Liver (tissue), 9 donors: ENCODE data around the gene CRACR2A. TPM values are rescaled to one million over a fixed set of nuclear protein-coding genes. Genes with fewer than 3 reads are reported as not detected.

ENCODE experiments used
- DNase-seq: peaks from one replicate; pipeline ENCODE4 v3.0.0-alpha.2; 2017; ENCODE audit warnings: low spot score
- H3K27ac ChIP-seq, 2 donors: one replicate each; pipeline ENCODE4 v1.7.0; 2013; ENCODE audit warnings: inconsistent platforms in 2 of 2, low read length in 2 of 2, control low read depth in 1 of 2, low read depth in 1 of 2, mild to moderate bottlenecking in 1 of 2
- H3K27me3 ChIP-seq, 4 donors: one replicate each; pipeline versions ENCODE4 v1.6.1 to v1.7.0; 2013; ENCODE audit warnings: low read length in 3 of 4, inconsistent platforms in 1 of 4, mild to moderate bottlenecking in 1 of 4, moderate library complexity in 1 of 4; ENCODE audit not compliant: control insufficient read depth in 4 of 4, insufficient read depth in 4 of 4
- H3K36me3 ChIP-seq, 4 donors: one replicate each; pipeline versions ENCODE4 v1.6.1 to v1.7.0; 2013; ENCODE audit warnings: low read length in 3 of 4, mild to moderate bottlenecking in 3 of 4, low read depth in 1 of 4, moderate library complexity in 1 of 4; ENCODE audit not compliant: control insufficient read depth in 4 of 4, insufficient read depth in 3 of 4
- H3K4me1 ChIP-seq, 4 donors: one replicate each; pipeline versions ENCODE4 v1.6.1 to v1.7.0; 2013; ENCODE audit warnings: low read length in 3 of 4, mild to moderate bottlenecking in 3 of 4, moderate library complexity in 1 of 4; ENCODE audit not compliant: control insufficient read depth in 4 of 4, insufficient read depth in 4 of 4
- H3K4me3 ChIP-seq, 3 donors: one replicate each; pipeline versions ENCODE4 v1.6.1 to v1.7.0; 2013; ENCODE audit warnings: low read length in 3 of 3, control low read depth in 1 of 3, low read depth in 1 of 3, mild to moderate bottlenecking in 1 of 3
- H3K9ac ChIP-seq, 2 donors: one replicate each; pipeline ENCODE4 v1.7.0; 2013; ENCODE audit warnings: low read length in 2 of 2, mild to moderate bottlenecking in 2 of 2, moderate library complexity in 2 of 2, control low read depth in 1 of 2, low read depth in 1 of 2
- H3K9me3 ChIP-seq, 4 donors: one replicate each; pipeline versions ENCODE4 v1.6.1 to v1.7.0; 2013; ENCODE audit warnings: low read length in 3 of 4; ENCODE audit not compliant: control insufficient read depth in 4 of 4
- EGR1 ChIP-seq, 2 donors: IDR thresholded peaks; 2 replicates each; pipeline ENCODE4 v1.6.1; 2016 to 2018; ENCODE audit warnings: antibody characterized with exemption in 2 of 2, low read depth in 2 of 2
- FOXA1 ChIP-seq: IDR thresholded peaks from 2 replicates; pipeline ENCODE4 v1.6.1; 2016; ENCODE audit warnings: antibody characterized with exemption
- FOXA2 ChIP-seq: IDR thresholded peaks from 2 replicates; pipeline ENCODE4 v1.6.1; 2016; ENCODE audit warnings: antibody characterized with exemption
- GABPA ChIP-seq, 2 donors: IDR thresholded peaks in 1 of 2; conservative IDR thresholded peaks in 1 of 2; 2 replicates each; pipeline ENCODE4 v1.6.1; 2016; ENCODE audit warnings: antibody characterized with exemption in 2 of 2, mild to moderate bottlenecking in 1 of 2, moderate library complexity in 1 of 2
- HNF4A ChIP-seq, 2 donors: conservative IDR thresholded peaks; 2 replicates each; pipeline ENCODE4 v1.6.1; 2016; ENCODE audit warnings: antibody characterized with exemption in 2 of 2, mild to moderate bottlenecking in 2 of 2
- HNF4G ChIP-seq: IDR thresholded peaks from 2 replicates; pipeline ENCODE4 v1.6.1; 2016; ENCODE audit warnings: antibody characterized with exemption
- JUND ChIP-seq, 2 donors: IDR thresholded peaks; 2 replicates each; pipeline ENCODE4 v1.6.1; 2016; ENCODE audit warnings: antibody characterized with exemption in 2 of 2
- NR2F2 ChIP-seq: IDR thresholded peaks from 2 replicates; pipeline ENCODE4 v1.6.1; 2016; ENCODE audit warnings: antibody characterized with exemption
- RAD21 ChIP-seq, 2 donors: IDR thresholded peaks; 2 replicates each; pipeline ENCODE4 v1.6.1; 2016; ENCODE audit warnings: antibody characterized with exemption in 2 of 2, mild to moderate bottlenecking in 2 of 2
- RXRA ChIP-seq, 2 donors: IDR thresholded peaks; 2 replicates each; pipeline ENCODE4 v1.6.1; 2017 to 2018; ENCODE audit warnings: antibody characterized with exemption in 2 of 2, mild to moderate bottlenecking in 1 of 2
- SP1 ChIP-seq: IDR thresholded peaks from 2 replicates; pipeline ENCODE4 v1.6.1; 2018; ENCODE audit warnings: antibody characterized with exemption, mild to moderate bottlenecking
- TAF1 ChIP-seq: conservative IDR thresholded peaks from 2 replicates; pipeline ENCODE4 v1.6.1; 2016; ENCODE audit warnings: antibody characterized with exemption, mild to moderate bottlenecking
- YY1 ChIP-seq: IDR thresholded peaks from 2 replicates; pipeline ENCODE4 v1.6.1; 2016; ENCODE audit warnings: antibody characterized with exemption, mild to moderate bottlenecking
- ZBTB33 ChIP-seq: IDR thresholded peaks from 2 replicates; pipeline ENCODE4 v1.6.1; 2016; ENCODE audit warnings: antibody characterized with exemption
- WGBS: extraction: QIAGEN DNeasy Blood & Tissue Kit; methylation state at CpG from one replicate; pipeline ENCODE4 v1.1.7; 2013; 5-methylcytosine and 5-hydroxymethylcytosine counted together
- polyA plus RNA-seq, 2 donors: library from polyadenylated mRNA; stranded (reverse) in 1 of 2; unstranded in 1 of 2; fragments of 200-250 nt in 1 of 2; fragments of >200 nt in 1 of 2; fragmentation: Nextera tagmentation in 1 of 2; extraction: Ambion mirVana in 1 of 2; gene quantifications; one replicate each; pipeline versions ENCODE4 v1.2.1 to v1.2.3, GENCODE V29; 2013 to 2015
- total RNA-seq, 2 donors: library from RNA; depleted of rRNA; stranded (reverse); fragments of >200 nt; gene quantifications; one replicate each; pipeline ENCODE4 v1.2.3, GENCODE V29; 2014
- TF ChIP-seq, protein P1 (sequence below): fragments of 150-350 bp; IDR thresholded peaks from 2 replicates; pipeline ENCODE4 v1.5.1; 2017; ENCODE audit warnings: improper control_type of control experiment, low read depth, low read length; ENCODE audit not compliant: missing input control
- TF ChIP-seq, protein P2 (sequence below): IDR thresholded peaks from 2 replicates; pipeline ENCODE4 v1.6.1; 2016; ENCODE audit warnings: antibody characterized with exemption, mild to moderate bottlenecking
- TF ChIP-seq, protein P3 (sequence below): IDR thresholded peaks from 2 replicates; pipeline ENCODE4 v1.6.1; 2016; ENCODE audit warnings: antibody characterized with exemption
- TF ChIP-seq, protein P4 (sequence below): IDR thresholded peaks from 2 replicates; pipeline ENCODE4 v1.6.1; 2016; ENCODE audit warnings: antibody characterized with exemption
- donor health status: healthy.
- donor health status: healthy.
- donor health status: healthy.
- donor health status: healthy.
- donor health status: healthy.

CRACR2A gene
- total and polyA plus RNA-seq, 4 donors = 0.33 to 4.2 (median 1.4) TPM

DNA sequence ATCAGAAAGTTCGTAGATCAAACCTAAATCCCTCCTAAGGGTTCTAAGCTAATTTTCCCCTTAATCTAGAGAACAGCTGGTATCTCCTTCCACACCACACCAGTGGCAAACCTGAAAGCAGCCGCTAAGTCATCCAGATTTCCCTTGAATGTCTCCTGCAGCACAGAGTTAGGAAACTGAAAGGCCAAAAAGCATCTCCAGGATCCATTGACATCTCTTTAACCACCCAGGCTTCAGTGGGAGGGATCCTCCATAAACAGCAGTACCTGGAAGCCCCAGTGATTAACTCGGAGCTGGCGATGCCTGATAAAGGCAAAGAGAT, 47.6 kb downstream of the CRACR2A start:
- TF ChIP-seq, protein P1, sequence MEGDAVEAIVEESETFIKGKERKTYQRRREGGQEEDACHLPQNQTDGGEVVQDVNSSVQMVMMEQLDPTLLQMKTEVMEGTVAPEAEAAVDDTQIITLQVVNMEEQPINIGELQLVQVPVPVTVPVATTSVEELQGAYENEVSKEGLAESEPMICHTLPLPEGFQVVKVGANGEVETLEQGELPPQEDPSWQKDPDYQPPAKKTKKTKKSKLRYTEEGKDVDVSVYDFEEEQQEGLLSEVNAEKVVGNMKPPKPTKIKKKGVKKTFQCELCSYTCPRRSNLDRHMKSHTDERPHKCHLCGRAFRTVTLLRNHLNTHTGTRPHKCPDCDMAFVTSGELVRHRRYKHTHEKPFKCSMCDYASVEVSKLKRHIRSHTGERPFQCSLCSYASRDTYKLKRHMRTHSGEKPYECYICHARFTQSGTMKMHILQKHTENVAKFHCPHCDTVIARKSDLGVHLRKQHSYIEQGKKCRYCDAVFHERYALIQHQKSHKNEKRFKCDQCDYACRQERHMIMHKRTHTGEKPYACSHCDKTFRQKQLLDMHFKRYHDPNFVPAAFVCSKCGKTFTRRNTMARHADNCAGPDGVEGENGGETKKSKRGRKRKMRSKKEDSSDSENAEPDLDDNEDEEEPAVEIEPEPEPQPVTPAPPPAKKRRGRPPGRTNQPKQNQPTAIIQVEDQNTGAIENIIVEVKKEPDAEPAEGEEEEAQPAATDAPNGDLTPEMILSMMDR = no peak
- TF ChIP-seq HNF4G = no peak
- TF ChIP-seq HNF4A (conservative IDR thresholded peaks at IDR 0.05) = no peak
- no peak for TF ChIP-seq RAD21 (IDR thresholded peaks at IDR 0.05)
- TF ChIP-seq, protein P2, sequence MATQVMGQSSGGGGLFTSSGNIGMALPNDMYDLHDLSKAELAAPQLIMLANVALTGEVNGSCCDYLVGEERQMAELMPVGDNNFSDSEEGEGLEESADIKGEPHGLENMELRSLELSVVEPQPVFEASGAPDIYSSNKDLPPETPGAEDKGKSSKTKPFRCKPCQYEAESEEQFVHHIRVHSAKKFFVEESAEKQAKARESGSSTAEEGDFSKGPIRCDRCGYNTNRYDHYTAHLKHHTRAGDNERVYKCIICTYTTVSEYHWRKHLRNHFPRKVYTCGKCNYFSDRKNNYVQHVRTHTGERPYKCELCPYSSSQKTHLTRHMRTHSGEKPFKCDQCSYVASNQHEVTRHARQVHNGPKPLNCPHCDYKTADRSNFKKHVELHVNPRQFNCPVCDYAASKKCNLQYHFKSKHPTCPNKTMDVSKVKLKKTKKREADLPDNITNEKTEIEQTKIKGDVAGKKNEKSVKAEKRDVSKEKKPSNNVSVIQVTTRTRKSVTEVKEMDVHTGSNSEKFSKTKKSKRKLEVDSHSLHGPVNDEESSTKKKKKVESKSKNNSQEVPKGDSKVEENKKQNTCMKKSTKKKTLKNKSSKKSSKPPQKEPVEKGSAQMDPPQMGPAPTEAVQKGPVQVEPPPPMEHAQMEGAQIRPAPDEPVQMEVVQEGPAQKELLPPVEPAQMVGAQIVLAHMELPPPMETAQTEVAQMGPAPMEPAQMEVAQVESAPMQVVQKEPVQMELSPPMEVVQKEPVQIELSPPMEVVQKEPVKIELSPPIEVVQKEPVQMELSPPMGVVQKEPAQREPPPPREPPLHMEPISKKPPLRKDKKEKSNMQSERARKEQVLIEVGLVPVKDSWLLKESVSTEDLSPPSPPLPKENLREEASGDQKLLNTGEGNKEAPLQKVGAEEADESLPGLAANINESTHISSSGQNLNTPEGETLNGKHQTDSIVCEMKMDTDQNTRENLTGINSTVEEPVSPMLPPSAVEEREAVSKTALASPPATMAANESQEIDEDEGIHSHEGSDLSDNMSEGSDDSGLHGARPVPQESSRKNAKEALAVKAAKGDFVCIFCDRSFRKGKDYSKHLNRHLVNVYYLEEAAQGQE = no peak
- no peak for TF ChIP-seq FOXA1
- no peak for TF ChIP-seq NR2F2
- no peak for TF ChIP-seq GABPA (IDR thresholded peaks at IDR 0.05 in 1 of 2, conservative IDR thresholded peaks at IDR 0.05 in 1 of 2)
- TF ChIP-seq, protein P3, sequence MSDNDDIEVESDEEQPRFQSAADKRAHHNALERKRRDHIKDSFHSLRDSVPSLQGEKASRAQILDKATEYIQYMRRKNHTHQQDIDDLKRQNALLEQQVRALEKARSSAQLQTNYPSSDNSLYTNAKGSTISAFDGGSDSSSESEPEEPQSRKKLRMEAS = no peak
- TF ChIP-seq, protein P4, sequence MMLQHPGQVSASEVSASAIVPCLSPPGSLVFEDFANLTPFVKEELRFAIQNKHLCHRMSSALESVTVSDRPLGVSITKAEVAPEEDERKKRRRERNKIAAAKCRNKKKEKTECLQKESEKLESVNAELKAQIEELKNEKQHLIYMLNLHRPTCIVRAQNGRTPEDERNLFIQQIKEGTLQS = no peak
- TF ChIP-seq ZBTB33 = no peak
- no peak for TF ChIP-seq SP1
- TF ChIP-seq RXRA (IDR thresholded peaks at IDR 0.05) = no peak
- no peak for TF ChIP-seq EGR1 (IDR thresholded peaks at IDR 0.05; ENCODE audit: low read depth in 2 of 2)
- no peak for TF ChIP-seq TAF1
- no peak for TF ChIP-seq YY1
- TF ChIP-seq FOXA2 = no peak
- TF ChIP-seq JUND (IDR thresholded peaks at IDR 0.05) = no peak
- no peaks in the 10 kb centered on the region for H3K27me3 ChIP-seq
- no peaks in the 10 kb centered on the region for H3K36me3 ChIP-seq
- no peak overlapping the region for H3K9ac ChIP-seq
- no peak for DNase-seq
- H3K4me3 ChIP-seq = no peak overlapping the region
- H3K4me1 ChIP-seq = no peaks in the 10 kb centered on the region
- no peaks in the 10 kb centered on the region for H3K9me3 ChIP-seq
- 92% methylated on average over 4 of the region's 4 CpGs for WGBS
- no peak overlapping the region for H3K27ac ChIP-seq
